ENCODE data around the gene FKBP1A.

The FKBP1A gene

GRCh38 chr20:1426231-1426849, 33.5 kb upstream of the FKBP1A start:
- Histone ChIP-seq H3K4me1 (ENCODE audit: control insufficient read depth, insufficient read depth, low read length) (peaks cover 5% of the 10 kb centered on the region; the same call in 1 of the 2 replicates), H3K36me3 (ENCODE audit: control insufficient read depth in 2 of 2, insufficient read depth in 1 of 2, low read length in 2 of 2) (no peaks in the 10 kb centered on the region), H3K9me3 (ENCODE audit: control insufficient read depth, insufficient read depth, low read depth, low read length) (no peaks in the 10 kb centered on the region), H3K27ac (ENCODE audit: extremely low read depth, low read depth, low read length) (no peak overlapping the region), H3K4me3 (ENCODE audit: low read depth, low read length) (no peak overlapping the region)
- CTCF ChIA-PET = interaction anchor here (0.7 to 5.8 kb wide), 3 partner anchors 11 to 111 kb away, joined by 3 to 44 read pairs (median 6); no protein-coding TSS in a partner anchor
- POLR2A ChIA-PET = no interaction called here
- TF ChIP-seq SCRT1 (tag by site-specific recombination; IDR thresholded peaks at IDR 0.05; ENCODE audit: borderline replicate concordance) (no peak), ZNF239 (tag by site-specific recombination; IDR thresholded peaks at IDR 0.05) (no peak), ZNF19 (tag by site-specific recombination; IDR thresholded peaks at IDR 0.05; ENCODE audit: low read depth) (no peak), ZNF623 (tag by site-specific recombination; IDR thresholded peaks at IDR 0.05) (no peak), MZF1 (tag by site-specific recombination; IDR thresholded peaks at IDR 0.05; ENCODE audit: borderline replicate concordance) (no peak), ZNF704 (tag by site-specific recombination; IDR thresholded peaks at IDR 0.05) (no peak), GLI4 (tag by site-specific recombination; IDR thresholded peaks at IDR 0.05) (no peak), OVOL3 (tag by site-specific recombination; IDR thresholded peaks at IDR 0.05) (no peak), ZNF843 (tag by site-specific recombination; IDR thresholded peaks at IDR 0.05) (no peak), ZNF311 (tag by site-specific recombination; IDR thresholded peaks at IDR 0.05; ENCODE audit: borderline replicate concordance) (no peak), GFI1B (tag by site-specific recombination; IDR thresholded peaks at IDR 0.05) (no peak), BCL11A (tag by site-specific recombination; IDR thresholded peaks at IDR 0.05; ENCODE audit: low read depth) (no peak), REST (tag by site-specific recombination; IDR thresholded peaks at IDR 0.05) (no peak), ZNF112 (tag by site-specific recombination; IDR thresholded peaks at IDR 0.05) (no peak), ZNF549 (tag by site-specific recombination; IDR thresholded peaks at IDR 0.05) (no peak), ZNF133 (tag by site-specific recombination; IDR thresholded peaks at IDR 0.05) (no peak), ZNF600 (tag by site-specific recombination; IDR thresholded peaks at IDR 0.05) (no peak), ZNF350 (tag by site-specific recombination; IDR thresholded peaks at IDR 0.05) (no peak)

DNA sequence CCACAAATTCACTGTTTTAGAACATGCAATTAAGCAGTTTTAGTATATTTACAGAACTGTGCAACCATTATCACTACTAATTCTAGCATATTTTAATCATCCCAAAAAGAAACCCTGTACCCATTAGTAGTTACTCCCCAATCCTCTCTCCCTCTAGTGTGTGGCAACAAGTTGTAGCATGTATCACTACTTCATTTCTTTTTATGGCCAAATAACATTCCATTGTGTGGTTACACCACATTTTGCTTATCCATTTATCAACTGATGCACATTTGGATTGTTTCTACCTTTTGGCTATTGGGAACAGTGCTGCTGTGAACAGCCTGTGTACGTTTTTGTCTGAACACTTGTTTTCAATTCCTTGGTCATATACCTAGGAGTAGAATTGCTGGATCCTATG, 31.5 kb upstream of the FKBP1A start:
- ChIA-PET POLR2A (interaction anchor here (0.6 kb wide), 1 partner anchor 657 kb away, joined by 5 read pairs; no protein-coding TSS in a partner anchor), CTCF (interaction anchor here (0.7 to 5.8 kb wide), 3 partner anchors 11 to 13 kb away, joined by 3 to 44 read pairs (median 3); no protein-coding TSS in a partner anchor)
- Histone ChIP-seq H3K27ac (ENCODE audit: extremely low read depth, low read depth, low read length) (no peak overlapping the region), H3K4me1 (ENCODE audit: control insufficient read depth, insufficient read depth, low read length) (peaks cover 5% of the 10 kb centered on the region; the same call in 1 of the 2 replicates), H3K36me3 (ENCODE audit: control insufficient read depth in 2 of 2, insufficient read depth in 1 of 2, low read length in 2 of 2) (no peaks in the 10 kb centered on the region), H3K9me3 (ENCODE audit: control insufficient read depth, insufficient read depth, low read depth, low read length) (no peaks in the 10 kb centered on the region), H3K4me3 (ENCODE audit: low read depth, low read length) (no peak overlapping the region)
- TF ChIP-seq SCRT2 (tag by site-specific recombination; IDR thresholded peaks at IDR 0.05) (peak; percentile 27; the same call in 1 of the 2 replicates), SALL2 (tag by site-specific recombination; IDR thresholded peaks at IDR 0.05; ENCODE audit: borderline replicate concordance) (no peak)
